H1 (cell line): ENCODE measurements around the gene CROCC. TPM values are rescaled to one million over a fixed set of nuclear protein-coding genes. Genes with fewer than 3 reads are reported as not detected.
A peak's percentile ranks its signal among the peaks of the same experiment; 100 is the strongest.

Experiments used
- CTCF ChIA-PET: fragments of 300-600 bp; sonication (Branson Sonifier 250); formaldehyde crosslinking; loops from one replicate; lab custom pipeline; 2021; ENCODE audit not compliant: partially characterized antibody; lab: Charles Lee
- POLR2A ChIA-PET: fragments of 300-600 bp; sonication (Branson Sonifier 250); formaldehyde crosslinking; loops from one replicate; lab custom pipeline; 2021; ENCODE audit warnings: inconsistent platforms; ENCODE audit not compliant: partially characterized antibody; lab: Charles Lee
- DNase-seq, 2 experiments: peaks; one replicate each; pipeline versions ENCODE4 v3.0.0 to v3.0.0-alpha.2; 2010 to 2022; ENCODE audit warnings: low spot score in 2 of 2, low read depth in 1 of 2, mixed read lengths in 1 of 2
- FAIRE-seq: peaks from 2 replicates; lab custom pipeline; 2011; peaks lifted over from hg19 to GRCh38; lab: Jason Lieb, UNC
- H2AFZ ChIP-seq: 2 replicates; pipeline ENCODE4 v1.8.1; 2012; ENCODE audit warnings: low read length, inconsistent platforms
- H2AK5ac ChIP-seq: 2 replicates; pipeline ENCODE4 v1.6.1; 2013; ENCODE audit warnings: low read depth, low read length
- H2BK120ac ChIP-seq: replicated peaks from 2 replicates; pipeline ENCODE3; 2013; ENCODE audit warnings: low read depth, low read length, inconsistent platforms
- H2BK12ac ChIP-seq: 2 replicates; pipeline ENCODE4 v1.6.1; 2013; ENCODE audit warnings: low read depth, low read length
- H2BK15ac ChIP-seq: 2 replicates; pipeline ENCODE4 v1.6.1; 2013; ENCODE audit warnings: low read length
- H2BK20ac ChIP-seq: 2 replicates; pipeline ENCODE4 v1.6.1; 2013; ENCODE audit warnings: low read length
- H2BK5ac ChIP-seq: 2 replicates; pipeline ENCODE4 v1.6.1; 2013; ENCODE audit warnings: low read depth, low read length
- H3K14ac ChIP-seq: 2 replicates; pipeline ENCODE4 v1.6.1; 2013; ENCODE audit warnings: inconsistent platforms; ENCODE audit not compliant: insufficient read length
- H3K18ac ChIP-seq: 2 replicates; pipeline ENCODE4 v1.6.1; 2013; ENCODE audit warnings: low read length; ENCODE audit errors: extremely low read depth
- H3K23ac ChIP-seq: 2 replicates; pipeline ENCODE4 v1.6.1; 2013; ENCODE audit warnings: inconsistent platforms; ENCODE audit not compliant: insufficient read length
- H3K23me2 ChIP-seq: 2 replicates; pipeline ENCODE4 v1.6.1; 2013; ENCODE audit warnings: low read depth, low read length
- H3K27ac ChIP-seq: 2 replicates; pipeline ENCODE4 v1.6.1; 2011; ENCODE audit warnings: low read depth, low read length, inconsistent platforms
- H3K27me3 ChIP-seq, 4 experiments: replicated peaks in 1 of 4; 1 replicate in 1 of 4; 2 replicates in 3 of 4; pipeline versions ENCODE4 v1.6.1 to v1.8.1; 2011 to 2013; ENCODE audit warnings: low read length in 3 of 4, mild to moderate bottlenecking in 3 of 4, inconsistent platforms in 2 of 4, mixed read lengths in 2 of 4, moderate library complexity in 1 of 4; ENCODE audit not compliant: control insufficient read depth in 3 of 4, insufficient read depth in 3 of 4; ENCODE audit errors: extremely low read depth in 1 of 4
- H3K36me3 ChIP-seq, 4 experiments: 2 replicates each; pipeline versions ENCODE4 v1.6.1 to v1.8.1; 2011 to 2013; ENCODE audit warnings: mild to moderate bottlenecking in 4 of 4, low read length in 3 of 4, moderate library complexity in 2 of 4, control low read depth in 1 of 4, inconsistent platforms in 1 of 4; ENCODE audit not compliant: insufficient read depth in 4 of 4, control insufficient read depth in 2 of 4
- H3K4ac ChIP-seq: replicated peaks from 2 replicates; pipeline ENCODE3; 2013; ENCODE audit warnings: low read length, low read depth, mixed read lengths, inconsistent platforms; ENCODE audit not compliant: insufficient read length
- H3K4me1 ChIP-seq, 4 experiments: replicated peaks in 1 of 4; 1 replicate in 1 of 4; 2 replicates in 3 of 4; pipeline versions ENCODE4 v1.6.1 to v1.8.1; 2011 to 2013; ENCODE audit warnings: low read length in 3 of 4, inconsistent platforms in 2 of 4, mixed read lengths in 1 of 4; ENCODE audit not compliant: insufficient read depth in 4 of 4, control insufficient read depth in 3 of 4
- H3K4me2 ChIP-seq, 2 experiments: 2 replicates each; pipeline versions ENCODE4 v1.6.1 to v1.8.1; 2011 to 2013; ENCODE audit warnings: low read depth in 2 of 2, low read length in 2 of 2, control low read depth in 1 of 2, inconsistent platforms in 1 of 2, mild to moderate bottlenecking in 1 of 2; ENCODE audit not compliant: insufficient read depth in 1 of 2
- H3K4me3 ChIP-seq, 4 experiments: fragments of 200-600, 300-600 bp in 1 of 4; sonication (generic), shearing (Covaris generic), sonication (Bioruptor Twin) in 1 of 4; 2 replicates each; pipeline versions ENCODE4 v1.5.1 to v1.8.1; 2011 to 2016; ENCODE audit warnings: low read length in 4 of 4, low read depth in 3 of 4, control low read depth in 2 of 4, inconsistent platforms in 2 of 4, mild to moderate bottlenecking in 2 of 4, mixed read lengths in 1 of 4, moderate library complexity in 1 of 4; ENCODE audit not compliant: insufficient read depth in 2 of 4; ENCODE audit errors: extremely low read depth in 1 of 4
- H3K56ac ChIP-seq: replicated peaks from 2 replicates; pipeline ENCODE3; 2013; ENCODE audit warnings: low read depth, mild to moderate bottlenecking, mixed read lengths, low read length, inconsistent platforms; ENCODE audit not compliant: insufficient read length
- H3K79me1 ChIP-seq: 2 replicates; pipeline ENCODE4 v1.6.1; 2013; ENCODE audit warnings: low read depth, low read length, control low read depth
- H3K79me2 ChIP-seq, 2 experiments: 2 replicates each; pipeline versions ENCODE4 v1.6.1 to v1.8.1; 2012 to 2013; ENCODE audit warnings: low read length in 2 of 2, mild to moderate bottlenecking in 2 of 2, inconsistent platforms in 1 of 2; ENCODE audit not compliant: insufficient read depth in 2 of 2, control insufficient read depth in 1 of 2
- H3K9ac ChIP-seq, 4 experiments: replicated peaks in 1 of 4; 1 replicate in 1 of 4; 2 replicates in 3 of 4; pipeline versions ENCODE4 v1.6.1 to v1.8.1; 2011 to 2013; ENCODE audit warnings: low read depth in 3 of 4, low read length in 3 of 4, control low read depth in 2 of 4, mild to moderate bottlenecking in 2 of 4, moderate library complexity in 2 of 4, inconsistent platforms in 1 of 4; ENCODE audit errors: extremely low read depth in 1 of 4
- H3K9me3 ChIP-seq, 2 experiments: 2 replicates each; pipeline versions ENCODE4 v1.6.1 to v1.8.1; 2012 to 2013; ENCODE audit warnings: mild to moderate bottlenecking in 2 of 2, moderate library complexity in 2 of 2, control low read depth in 1 of 2, inconsistent platforms in 1 of 2, low read depth in 1 of 2, low read length in 1 of 2, mixed read lengths in 1 of 2; ENCODE audit not compliant: insufficient read depth in 2 of 2
- H4K20me1 ChIP-seq, 2 experiments: replicated peaks in 1 of 2; 2 replicates each; pipeline versions ENCODE3 to v1.8.1; 2011 to 2013; ENCODE audit warnings: inconsistent platforms in 2 of 2, low read length in 2 of 2, mild to moderate bottlenecking in 1 of 2; ENCODE audit not compliant: insufficient read depth in 2 of 2, control insufficient read depth in 1 of 2
- H4K5ac ChIP-seq: 2 replicates; pipeline ENCODE4 v1.6.1; 2013; ENCODE audit warnings: low read length, low read depth, mixed read lengths, inconsistent platforms; ENCODE audit not compliant: insufficient read length
- H4K8ac ChIP-seq: 2 replicates; pipeline ENCODE4 v1.8.0; 2013; ENCODE audit warnings: mild to moderate bottlenecking, moderate library complexity, low read length, inconsistent platforms; ENCODE audit not compliant: insufficient read depth; ENCODE audit errors: extremely low read depth
- H4K91ac ChIP-seq: replicated peaks from 2 replicates; pipeline ENCODE3; 2013; ENCODE audit warnings: low read length, mixed read lengths, inconsistent platforms; ENCODE audit not compliant: insufficient read length
- ATF2 ChIP-seq: IDR thresholded peaks from 2 replicates; pipeline ENCODE4 v1.6.1; 2012; ENCODE audit warnings: low read length, inconsistent platforms
- CREB1 ChIP-seq: IDR thresholded peaks from 2 replicates; pipeline ENCODE4 v1.6.1; 2012; ENCODE audit warnings: inconsistent platforms
- EGR1 ChIP-seq: IDR thresholded peaks from 2 replicates; pipeline ENCODE4 v1.6.1; 2011; ENCODE audit warnings: low read depth, low read length, borderline replicate concordance
- MAX ChIP-seq: IDR thresholded peaks from 2 replicates; pipeline ENCODE4 v1.6.1; 2012; ENCODE audit warnings: inconsistent platforms
- NRF1 ChIP-seq: IDR thresholded peaks from 2 replicates; pipeline ENCODE4 v1.6.1; 2011; ENCODE audit warnings: mild to moderate bottlenecking, low read depth, low read length, improper control_type of control experiment
- POLR2A ChIP-seq, 2 experiments: IDR thresholded peaks; 1 replicate in 1 of 2; 2 replicates in 1 of 2; pipeline ENCODE4 v1.6.1; 2011; ENCODE audit warnings: low read depth in 2 of 2, low read length in 2 of 2, mild to moderate bottlenecking in 2 of 2; ENCODE audit errors: control extremely low read depth in 1 of 2
- SP1 ChIP-seq: IDR thresholded peaks from 2 replicates; pipeline ENCODE4 v1.6.1; 2011; ENCODE audit warnings: low read depth, low read length
- SRF ChIP-seq: IDR thresholded peaks from 2 replicates; pipeline ENCODE4 v1.6.1; 2011; ENCODE audit warnings: mild to moderate bottlenecking, low read depth, low read length, moderate library complexity
- YY1 ChIP-seq: IDR thresholded peaks from 2 replicates; pipeline ENCODE4 v1.6.1; 2011; ENCODE audit warnings: low read depth, mild to moderate bottlenecking, low read length
- WGBS, 2 experiments: shearing (Covaris generic) in 1 of 2; methylation state at CpG; one replicate each; pipeline versions ENCODE4 v1.1.6 to v1.1.7; 2013 to 2015; ENCODE audit warnings: low lambda C conversion rate in 2 of 2, mixed read lengths in 2 of 2, inconsistent platforms in 1 of 2, low coverage in 1 of 2, missing lambda C conversion rate in 1 of 2; ENCODE audit not compliant: insufficient replicate concordance in 2 of 2, insufficient coverage in 1 of 2, insufficient read length in 1 of 2; ENCODE audit errors: extremely low coverage in 1 of 2, missing lambda C conversion rate in 1 of 2; 5-methylcytosine and 5-hydroxymethylcytosine counted together
- polyA plus RNA-seq, 7 experiments: library from polyadenylated mRNA; depleted of rRNA in 3 of 7; stranded (reverse) in 5 of 7; unstranded in 2 of 7; fragments of >200 nt in 5 of 7; fragments of 200-250 nt in 2 of 7; gene quantifications; 1 replicate in 5 of 7; 2 replicates in 1 of 7; 4 replicates in 1 of 7; pipeline versions ENCODE4 v1.2.1 to v1.2.3, GENCODE V29; 2011 to 2013; ENCODE audit warnings: missing spikeins in 2 of 7, mixed read lengths in 2 of 7
- total RNA-seq: library from RNA; stranded (reverse); fragmentation: NEBNext Ultra II Directional; extraction: Animal tissue kit (Norgen Biotek cat#: 25700); gene quantifications from 2 replicates; pipeline ENCODE4 v1.2.1, GENCODE V29; 2021

The CROCC gene
- total and polyA plus RNA-seq, 2 of the 8 experiments (the other 6 are each of a cell fraction or from before 2014, with no cell fraction given): 12.1 to 39.5 TPM

GRCh38 chr1:16925635-16926490 lies 4.1 kb downstream of the CROCC start:
- Histone ChIP-seq H2AK5ac (no peak overlapping the region), H2BK20ac (no peak overlapping the region), H3K4me1 (peaks cover 0 to 33% (median 17%) of the 10 kb centered on the region in 4 experiments; a peak in 6 of 7 replicates), H3K27me3 (no peaks in the 10 kb centered on the region), H3K14ac (no peak overlapping the region), H3K4me2 (no peak overlapping the region), H3K56ac (no peak overlapping the region), H2BK12ac (no peak overlapping the region), H2AFZ (no peak overlapping the region), H3K4me3 (no peak overlapping the region), H3K4ac (no peak overlapping the region), H3K18ac (no peak overlapping the region), H3K23me2 (peaks cover 4% of the 10 kb centered on the region; the same call in 1 of the 2 replicates), H3K27ac (no peak overlapping the region), H4K8ac (peak overlapping the region; percentile 9; the same call in 1 of the 2 replicates), H3K36me3 (peaks cover 0 to 4% (median 0%) of the 10 kb centered on the region in 4 experiments; a peak in 2 of 8 replicates), H3K79me1 (peaks cover 24% of the 10 kb centered on the region), H2BK120ac (no peak overlapping the region), H2BK15ac (no peak overlapping the region), H4K91ac (peak overlapping the region; percentile 18), H3K23ac (no peak overlapping the region), H4K5ac (no peak overlapping the region), H2BK5ac (0 out of 2 replicates have a peak overlapping the region, but pooled peaks have one; percentile 35), H3K9me3 (no peaks in the 10 kb centered on the region), H3K79me2 (peaks cover 0 to 23% of the 10 kb centered on the region in 2 experiments; a peak in 2 of 4 replicates), H4K20me1 (peaks cover 2 to 15% of the 10 kb centered on the region in 2 experiments), H3K9ac (no peak overlapping the region)
- POLR2A ChIA-PET: interaction anchor here (0.9 to 1.4 kb wide), 3 partner anchors 21 to 29 kb away, joined by 3 to 6 read pairs (median 3); no protein-coding TSS in a partner anchor
- FAIRE-seq: no peak
- DNase-seq: no peak
- 92% methylated on average over 13 of the region's 13 CpGs; no CpG with 5 or more reads in 1 of the 2 experiments for WGBS, 2 experiments
- CTCF ChIA-PET: interaction anchor here (0.6 to 2.2 kb wide), 14 partner anchors 12 to 304 kb away, joined by 3 to 11 read pairs (median 4); no protein-coding TSS in a partner anchor
- TF ChIP-seq NRF1 (no peak), MAX (no peak), YY1 (no peak), CREB1 (no peak), POLR2A (IDR thresholded peaks at IDR 0.05; ENCODE audit: control extremely low read depth in 1 of 2, low read depth in 2 of 2, low read length in 2 of 2) (no peak), SRF (no peak), ATF2 (no peak), SP1 (no peak), EGR1 (no peak)
